DMS53 (cell line): ENCODE data around the gene UBE2B.
"Not testable (repeated sequence)": the region's sequence is repeated elsewhere in the genome, so short reads cannot be mapped to it uniquely, and the experiment has no call there.

Experiments
- DNase-seq: peaks from one replicate; lab custom pipeline; 2025; lab: John Stamatoyannopoulos, UW

The UBE2B gene

GRCh38 chr5:134398609-134399155 lies 27.3 kb downstream of the UBE2B start:
- DNase-seq: no peak

GRCh38 chr5:134403951-134404350 lies 32.6 kb downstream of the UBE2B start:
- DNase-seq: peak; percentile 41

GRCh38 chr5:134406390-134406789 lies 35.0 kb downstream of the UBE2B start:
- DNase-seq: no peak

GRCh38 chr5:134409321-134409720 lies 38.0 kb downstream of the UBE2B start:
- no peak for DNase-seq

GRCh38 chr5:134410822-134411221 lies 39.5 kb downstream of the UBE2B start:
- DNase-seq: no peak

GRCh38 chr5:134411228-134411545 lies 39.8 kb downstream of the UBE2B start:
- no peak for DNase-seq

- peak; percentile 96 for DNase-seq
Observed at GRCh38 chr5:134411546-134412266, 40.3 kb downstream of the UBE2B start, which contains the start of gene CDKN2AIPNL. CDKN2AIPNL (minus strand) TSS chr5:134411881; CDS start chr5:134411854, 27 bp downstream.

GRCh38 chr5:134413046-134413445 lies 41.7 kb downstream of the UBE2B start:
- no peak for DNase-seq

- no peak for DNase-seq
Observed at GRCh38 chr5:134417707-134418106, 46.3 kb downstream of the UBE2B start.

GRCh38 chr5:134418958-134419357 lies 47.6 kb downstream of the UBE2B start:
- no peak for DNase-seq

- peak; percentile 30 for DNase-seq
Observed at GRCh38 chr5:134420343-134420742, 49.0 kb downstream of the UBE2B start.

GRCh38 chr5:134421038-134421437 lies 49.7 kb downstream of the UBE2B start:
- DNase-seq: not testable (repeated sequence)

GRCh38 chr5:134422791-134423365 lies 51.5 kb downstream of the UBE2B start:
- no peak for DNase-seq

- DNase-seq: peak; percentile 33
Observed at GRCh38 chr5:134423376-134423775, 52.0 kb downstream of the UBE2B start.

GRCh38 chr5:134426361-134426760 lies 55.0 kb downstream of the UBE2B start:
- no peak for DNase-seq

- no peak for DNase-seq
Observed at GRCh38 chr5:134427540-134428041, 56.2 kb downstream of the UBE2B start.

GRCh38 chr5:134430001-134430569 lies 58.7 kb downstream of the UBE2B start:
- no peak for DNase-seq

GRCh38 chr5:134432174-134432573 lies 60.8 kb downstream of the UBE2B start:
- no peak for DNase-seq

- DNase-seq: peak; percentile 91
Observed at GRCh38 chr5:134432677-134433359, 61.4 kb downstream of the UBE2B start.

GRCh38 chr5:134435560-134435959 lies 64.2 kb downstream of the UBE2B start:
- peak; percentile 75 for DNase-seq

- DNase-seq: peak; percentile 99
Observed at GRCh38 chr5:134436523-134437339, 65.4 kb downstream of the UBE2B start.
